Fibroblast of lung (primary cell): ENCODE data around the gene TNRC6A. TPM values are rescaled to one million over a fixed set of nuclear protein-coding genes. Genes with fewer than 3 reads are reported as not detected.

Experiments used
- DNase-seq, 2 donors: peaks; one replicate each; pipeline versions ENCODE4 v3.0.0 to v3.0.0-alpha.2; 2010; ENCODE audit warnings: low read depth in 2 of 2
- H2AFZ ChIP-seq: 2 replicates; pipeline ENCODE4 v1.5.1; 2012; ENCODE audit warnings: low read length, control low read depth, inconsistent platforms
- H3K27ac ChIP-seq: 2 replicates; pipeline ENCODE4 v1.5.1; 2011; ENCODE audit warnings: low read length, control low read depth; ENCODE audit not compliant: insufficient read depth
- H3K27me3 ChIP-seq: 2 replicates; pipeline ENCODE4 v1.5.1; 2011; ENCODE audit warnings: mild to moderate bottlenecking, low read length; ENCODE audit not compliant: control insufficient read depth, insufficient read depth
- H3K36me3 ChIP-seq: 2 replicates; pipeline ENCODE4 v1.5.1; 2011; ENCODE audit warnings: low read length; ENCODE audit not compliant: control insufficient read depth, insufficient read depth
- H3K4me1 ChIP-seq: 2 replicates; pipeline ENCODE4 v1.5.1; 2011; ENCODE audit warnings: low read length; ENCODE audit not compliant: control insufficient read depth, insufficient read depth; ENCODE audit errors: extremely low read depth
- H3K4me2 ChIP-seq: 2 replicates; pipeline ENCODE4 v1.5.1; 2011; ENCODE audit warnings: low read length, control low read depth; ENCODE audit not compliant: insufficient read depth; ENCODE audit errors: extremely low read depth
- H3K4me3 ChIP-seq, 4 experiments: fragments of 200-600 bp in 1 of 4; sonication (generic) in 1 of 4; replicated peaks in 1 of 4; 2 replicates each; pipeline ENCODE4 v1.5.1; 2011 to 2016; ENCODE audit warnings: low read length in 4 of 4, low read depth in 3 of 4, mild to moderate bottlenecking in 3 of 4, control low read depth in 2 of 4, inconsistent platforms in 1 of 4, mixed read lengths in 1 of 4; ENCODE audit not compliant: insufficient read depth in 1 of 4; ENCODE audit errors: control extremely low read depth in 1 of 4
- H3K79me2 ChIP-seq: 2 replicates; pipeline ENCODE4 v1.5.1; 2012; ENCODE audit warnings: mild to moderate bottlenecking, low read length, inconsistent platforms; ENCODE audit not compliant: control insufficient read depth, insufficient read depth
- H3K9ac ChIP-seq: 2 replicates; pipeline ENCODE4 v1.5.1; 2011; ENCODE audit warnings: mild to moderate bottlenecking, low read length, control low read depth; ENCODE audit not compliant: insufficient read depth
- H3K9me3 ChIP-seq: 2 replicates; pipeline ENCODE4 v1.5.1; 2012; ENCODE audit warnings: low read depth, low read length; ENCODE audit not compliant: control insufficient read depth, insufficient read depth
- H4K20me1 ChIP-seq: 2 replicates; pipeline ENCODE4 v1.5.1; 2011; ENCODE audit warnings: low read length; ENCODE audit not compliant: control insufficient read depth, insufficient read depth; ENCODE audit errors: extremely low read depth
- CTCF ChIP-seq, 2 donors: IDR thresholded peaks in 1 of 2; conservative IDR thresholded peaks in 1 of 2; 1 replicate in 1 of 2; 2 replicates in 1 of 2; pipeline ENCODE4 v1.5.1; 2011 to 2012; ENCODE audit warnings: low read length in 2 of 2, control low read depth in 1 of 2, inconsistent platforms in 1 of 2, low read depth in 1 of 2, mild to moderate bottlenecking in 1 of 2
- EZH2 ChIP-seq: IDR thresholded peaks from 2 replicates; pipeline ENCODE4 v1.5.1; 2012; ENCODE audit warnings: low read length, control low read depth, mild to moderate bottlenecking; ENCODE audit errors: missing control alignments
- polyA plus RNA-seq, 2 donors: library from polyadenylated mRNA; depleted of rRNA in 1 of 2; stranded (reverse) in 1 of 2; unstranded in 1 of 2; fragments of >200 nt; gene quantifications; 2 replicates each; pipeline ENCODE4 v1.2.1, GENCODE V29; 2011 to 2012; ENCODE audit warnings: missing spikeins in 1 of 2
- total RNA-seq: library from RNA; depleted of rRNA; stranded (reverse); fragments of >200 nt; gene quantifications from 2 replicates; pipeline ENCODE4 v1.2.1, GENCODE V29; 2014

TNRC6A gene
- total and polyA plus RNA-seq, 2 donors (not counting 1 experiment from before 2014, with no cell fraction given) = 49.4 to 51.5 TPM

- no peak overlapping the region for H3K4me3 ChIP-seq
- no peak overlapping the region for H3K27ac ChIP-seq
- no peak overlapping the region for H2AFZ ChIP-seq
- no peak overlapping the region for H3K9ac ChIP-seq
- H4K20me1 ChIP-seq = no peaks in the 10 kb centered on the region
- peaks cover 34% of the 10 kb centered on the region for H3K36me3 ChIP-seq
- no peak for TF ChIP-seq EZH2
- no peak for TF ChIP-seq CTCF (conservative IDR thresholded peaks at IDR 0.05 in 1 of 2, IDR thresholded peaks at IDR 0.05 in 1 of 2; ENCODE audit: low read depth in 1 of 2, low read length in 2 of 2)
- no peaks in the 10 kb centered on the region for H3K4me1 ChIP-seq
- no peak overlapping the region for H3K4me2 ChIP-seq
- H3K79me2 ChIP-seq = no peaks in the 10 kb centered on the region
- H3K27me3 ChIP-seq = no peaks in the 10 kb centered on the region
- no peak for DNase-seq
- no peaks in the 10 kb centered on the region for H3K9me3 ChIP-seq
These were observed 96.2 kb downstream of the TNRC6A start for GRCh38 chr16:24825696-24826095.

GRCh38 chr16:24826096-24826690, 96.7 kb downstream of the TNRC6A start:
- no peak for DNase-seq
- Histone ChIP-seq H3K36me3 (peaks cover 31% of the 10 kb centered on the region), H3K79me2 (no peaks in the 10 kb centered on the region), H4K20me1 (no peaks in the 10 kb centered on the region), H3K4me2 (no peak overlapping the region), H3K27ac (no peak overlapping the region), H2AFZ (no peak overlapping the region), H3K4me1 (no peaks in the 10 kb centered on the region), H3K27me3 (no peaks in the 10 kb centered on the region), H3K4me3 (no peak overlapping the region), H3K9me3 (no peaks in the 10 kb centered on the region), H3K9ac (no peak overlapping the region)
- TF ChIP-seq EZH2 (no peak), CTCF (conservative IDR thresholded peaks at IDR 0.05 in 1 of 2, IDR thresholded peaks at IDR 0.05 in 1 of 2; ENCODE audit: low read depth in 1 of 2, low read length in 2 of 2) (no peak)

- H3K4me3 ChIP-seq = no peak overlapping the region
- H3K4me2 ChIP-seq = no peak overlapping the region
- no peaks in the 10 kb centered on the region for H4K20me1 ChIP-seq
- H3K4me1 ChIP-seq = no peaks in the 10 kb centered on the region
- TF ChIP-seq EZH2 (no peak), CTCF (conservative IDR thresholded peaks at IDR 0.05 in 1 of 2, IDR thresholded peaks at IDR 0.05 in 1 of 2; ENCODE audit: low read depth in 1 of 2, low read length in 2 of 2) (no peak)
- H3K27me3 ChIP-seq = no peaks in the 10 kb centered on the region
- H3K36me3 ChIP-seq = peaks cover 26% of the 10 kb centered on the region
- no peak overlapping the region for H2AFZ ChIP-seq
- H3K27ac ChIP-seq = no peak overlapping the region
- H3K79me2 ChIP-seq = no peaks in the 10 kb centered on the region
- no peaks in the 10 kb centered on the region for H3K9me3 ChIP-seq
- no peak overlapping the region for H3K9ac ChIP-seq
- DNase-seq = no peak
These were observed 97.5 kb downstream of the TNRC6A start for GRCh38 chr16:24826817-24827566.
